H1 (cell line): ENCODE measurements around the gene SLC6A7. TPM values are rescaled to one million over a fixed set of nuclear protein-coding genes. Genes with fewer than 3 reads are reported as not detected.

Experiments used
- CTCF ChIA-PET: fragments of 300-600 bp; sonication (Branson Sonifier 250); formaldehyde crosslinking; loops from one replicate; lab custom pipeline; 2021; ENCODE audit not compliant: partially characterized antibody; lab: Charles Lee
- POLR2A ChIA-PET: fragments of 300-600 bp; sonication (Branson Sonifier 250); formaldehyde crosslinking; loops from one replicate; lab custom pipeline; 2021; ENCODE audit warnings: inconsistent platforms; ENCODE audit not compliant: partially characterized antibody; lab: Charles Lee
- DNase-seq, 2 experiments: peaks; one replicate each; pipeline versions ENCODE4 v3.0.0 to v3.0.0-alpha.2; 2010 to 2022; ENCODE audit warnings: low spot score in 2 of 2, low read depth in 1 of 2, mixed read lengths in 1 of 2
- FAIRE-seq: peaks from 2 replicates; lab custom pipeline; 2011; peaks lifted over from hg19 to GRCh38; lab: Jason Lieb, UNC
- H2AFZ ChIP-seq: 2 replicates; pipeline ENCODE4 v1.8.1; 2012; ENCODE audit warnings: low read length, inconsistent platforms
- H2AK5ac ChIP-seq: 2 replicates; pipeline ENCODE4 v1.6.1; 2013; ENCODE audit warnings: low read depth, low read length
- H2BK120ac ChIP-seq: replicated peaks from 2 replicates; pipeline ENCODE3; 2013; ENCODE audit warnings: low read depth, low read length, inconsistent platforms
- H2BK12ac ChIP-seq: 2 replicates; pipeline ENCODE4 v1.6.1; 2013; ENCODE audit warnings: low read depth, low read length
- H2BK15ac ChIP-seq: 2 replicates; pipeline ENCODE4 v1.6.1; 2013; ENCODE audit warnings: low read length
- H2BK20ac ChIP-seq: 2 replicates; pipeline ENCODE4 v1.6.1; 2013; ENCODE audit warnings: low read length
- H2BK5ac ChIP-seq: 2 replicates; pipeline ENCODE4 v1.6.1; 2013; ENCODE audit warnings: low read depth, low read length
- H3K14ac ChIP-seq: 2 replicates; pipeline ENCODE4 v1.6.1; 2013; ENCODE audit warnings: inconsistent platforms; ENCODE audit not compliant: insufficient read length
- H3K18ac ChIP-seq: 2 replicates; pipeline ENCODE4 v1.6.1; 2013; ENCODE audit warnings: low read length; ENCODE audit errors: extremely low read depth
- H3K23ac ChIP-seq: 2 replicates; pipeline ENCODE4 v1.6.1; 2013; ENCODE audit warnings: inconsistent platforms; ENCODE audit not compliant: insufficient read length
- H3K23me2 ChIP-seq: 2 replicates; pipeline ENCODE4 v1.6.1; 2013; ENCODE audit warnings: low read depth, low read length
- H3K27ac ChIP-seq: 2 replicates; pipeline ENCODE4 v1.6.1; 2011; ENCODE audit warnings: low read depth, low read length, inconsistent platforms
- H3K27me3 ChIP-seq, 4 experiments: replicated peaks in 1 of 4; 1 replicate in 1 of 4; 2 replicates in 3 of 4; pipeline versions ENCODE4 v1.6.1 to v1.8.1; 2011 to 2013; ENCODE audit warnings: low read length in 3 of 4, mild to moderate bottlenecking in 3 of 4, inconsistent platforms in 2 of 4, mixed read lengths in 2 of 4, moderate library complexity in 1 of 4; ENCODE audit not compliant: control insufficient read depth in 3 of 4, insufficient read depth in 3 of 4; ENCODE audit errors: extremely low read depth in 1 of 4
- H3K36me3 ChIP-seq, 4 experiments: 2 replicates each; pipeline versions ENCODE4 v1.6.1 to v1.8.1; 2011 to 2013; ENCODE audit warnings: mild to moderate bottlenecking in 4 of 4, low read length in 3 of 4, moderate library complexity in 2 of 4, control low read depth in 1 of 4, inconsistent platforms in 1 of 4; ENCODE audit not compliant: insufficient read depth in 4 of 4, control insufficient read depth in 2 of 4
- H3K4ac ChIP-seq: replicated peaks from 2 replicates; pipeline ENCODE3; 2013; ENCODE audit warnings: low read length, low read depth, mixed read lengths, inconsistent platforms; ENCODE audit not compliant: insufficient read length
- H3K4me1 ChIP-seq, 4 experiments: replicated peaks in 1 of 4; 1 replicate in 1 of 4; 2 replicates in 3 of 4; pipeline versions ENCODE4 v1.6.1 to v1.8.1; 2011 to 2013; ENCODE audit warnings: low read length in 3 of 4, inconsistent platforms in 2 of 4, mixed read lengths in 1 of 4; ENCODE audit not compliant: insufficient read depth in 4 of 4, control insufficient read depth in 3 of 4
- H3K4me2 ChIP-seq, 2 experiments: 2 replicates each; pipeline versions ENCODE4 v1.6.1 to v1.8.1; 2011 to 2013; ENCODE audit warnings: low read depth in 2 of 2, low read length in 2 of 2, control low read depth in 1 of 2, inconsistent platforms in 1 of 2, mild to moderate bottlenecking in 1 of 2; ENCODE audit not compliant: insufficient read depth in 1 of 2
- H3K4me3 ChIP-seq, 4 experiments: fragments of 200-600, 300-600 bp in 1 of 4; sonication (generic), shearing (Covaris generic), sonication (Bioruptor Twin) in 1 of 4; 2 replicates each; pipeline versions ENCODE4 v1.5.1 to v1.8.1; 2011 to 2016; ENCODE audit warnings: low read length in 4 of 4, low read depth in 3 of 4, control low read depth in 2 of 4, inconsistent platforms in 2 of 4, mild to moderate bottlenecking in 2 of 4, mixed read lengths in 1 of 4, moderate library complexity in 1 of 4; ENCODE audit not compliant: insufficient read depth in 2 of 4; ENCODE audit errors: extremely low read depth in 1 of 4
- H3K56ac ChIP-seq: replicated peaks from 2 replicates; pipeline ENCODE3; 2013; ENCODE audit warnings: low read depth, mild to moderate bottlenecking, mixed read lengths, low read length, inconsistent platforms; ENCODE audit not compliant: insufficient read length
- H3K79me1 ChIP-seq: 2 replicates; pipeline ENCODE4 v1.6.1; 2013; ENCODE audit warnings: low read depth, low read length, control low read depth
- H3K79me2 ChIP-seq, 2 experiments: 2 replicates each; pipeline versions ENCODE4 v1.6.1 to v1.8.1; 2012 to 2013; ENCODE audit warnings: low read length in 2 of 2, mild to moderate bottlenecking in 2 of 2, inconsistent platforms in 1 of 2; ENCODE audit not compliant: insufficient read depth in 2 of 2, control insufficient read depth in 1 of 2
- H3K9ac ChIP-seq, 4 experiments: replicated peaks in 1 of 4; 1 replicate in 1 of 4; 2 replicates in 3 of 4; pipeline versions ENCODE4 v1.6.1 to v1.8.1; 2011 to 2013; ENCODE audit warnings: low read depth in 3 of 4, low read length in 3 of 4, control low read depth in 2 of 4, mild to moderate bottlenecking in 2 of 4, moderate library complexity in 2 of 4, inconsistent platforms in 1 of 4; ENCODE audit errors: extremely low read depth in 1 of 4
- H3K9me3 ChIP-seq, 2 experiments: 2 replicates each; pipeline versions ENCODE4 v1.6.1 to v1.8.1; 2012 to 2013; ENCODE audit warnings: mild to moderate bottlenecking in 2 of 2, moderate library complexity in 2 of 2, control low read depth in 1 of 2, inconsistent platforms in 1 of 2, low read depth in 1 of 2, low read length in 1 of 2, mixed read lengths in 1 of 2; ENCODE audit not compliant: insufficient read depth in 2 of 2
- H4K20me1 ChIP-seq, 2 experiments: replicated peaks in 1 of 2; 2 replicates each; pipeline versions ENCODE3 to v1.8.1; 2011 to 2013; ENCODE audit warnings: inconsistent platforms in 2 of 2, low read length in 2 of 2, mild to moderate bottlenecking in 1 of 2; ENCODE audit not compliant: insufficient read depth in 2 of 2, control insufficient read depth in 1 of 2
- H4K5ac ChIP-seq: 2 replicates; pipeline ENCODE4 v1.6.1; 2013; ENCODE audit warnings: low read length, low read depth, mixed read lengths, inconsistent platforms; ENCODE audit not compliant: insufficient read length
- H4K8ac ChIP-seq: 2 replicates; pipeline ENCODE4 v1.8.0; 2013; ENCODE audit warnings: mild to moderate bottlenecking, moderate library complexity, low read length, inconsistent platforms; ENCODE audit not compliant: insufficient read depth; ENCODE audit errors: extremely low read depth
- H4K91ac ChIP-seq: replicated peaks from 2 replicates; pipeline ENCODE3; 2013; ENCODE audit warnings: low read length, mixed read lengths, inconsistent platforms; ENCODE audit not compliant: insufficient read length
- CBX8 ChIP-seq: fragments of 300-800, 300-1000 bp; sonication (generic); IDR thresholded peaks from 2 replicates; pipeline ENCODE4 v1.7.1; 2016; ENCODE audit warnings: low read depth, low read length, borderline replicate concordance
- EGR1 ChIP-seq: IDR thresholded peaks from 2 replicates; pipeline ENCODE4 v1.6.1; 2011; ENCODE audit warnings: low read depth, low read length, borderline replicate concordance
- KDM1A ChIP-seq: fragments of 200-600, 300-600 bp; sonication (generic); IDR thresholded peaks from 2 replicates; pipeline ENCODE4 v1.7.1; 2016; ENCODE audit warnings: mild to moderate bottlenecking, low read length, borderline replicate concordance
- KDM4A ChIP-seq: IDR thresholded peaks from one replicate; pipeline ENCODE4 v1.7.1; 2012; ENCODE audit warnings: low read depth, mild to moderate bottlenecking, moderate library complexity, low read length, inconsistent platforms; ENCODE audit not compliant: severe bottlenecking
- NANOG ChIP-seq: IDR thresholded peaks from 2 replicates; pipeline ENCODE4 v1.6.1; 2011; ENCODE audit warnings: low read length, low read depth, mild to moderate bottlenecking, inconsistent platforms; ENCODE audit not compliant: insufficient read depth, poor library complexity, severe bottlenecking
- POU5F1 ChIP-seq: IDR thresholded peaks from 2 replicates; pipeline ENCODE4 v1.6.1; 2011; ENCODE audit warnings: low read depth, mild to moderate bottlenecking, low read length, moderate library complexity
- RFX5 ChIP-seq: IDR thresholded peaks from 2 replicates; pipeline ENCODE4 v1.6.1; 2011; ENCODE audit warnings: low read depth, low read length, improper control_type of control experiment, borderline replicate concordance
- SAP30 ChIP-seq: fragments of 300-600 bp; sonication (generic); IDR thresholded peaks from 2 replicates; pipeline ENCODE4 v1.7.1; 2012; ENCODE audit warnings: low read length, moderate library complexity, mild to moderate bottlenecking, inconsistent platforms; ENCODE audit not compliant: insufficient read depth, insufficient replicate concordance
- TCF12 ChIP-seq: IDR thresholded peaks from 2 replicates; pipeline ENCODE4 v1.6.1; 2011; ENCODE audit warnings: low read depth, mild to moderate bottlenecking, low read length
- TEAD4 ChIP-seq: IDR thresholded peaks from 2 replicates; pipeline ENCODE4 v1.6.1; 2012; ENCODE audit warnings: low read depth, low read length, inconsistent platforms, mixed read lengths
- YY1 ChIP-seq: IDR thresholded peaks from 2 replicates; pipeline ENCODE4 v1.6.1; 2011; ENCODE audit warnings: low read depth, mild to moderate bottlenecking, low read length
- ZNF274 ChIP-seq: IDR thresholded peaks from 2 replicates; pipeline ENCODE4 v1.7.0; 2012; ENCODE audit warnings: low read length, borderline replicate concordance; ENCODE audit errors: extremely low read depth
- WGBS, 2 experiments: shearing (Covaris generic) in 1 of 2; methylation state at CpG; one replicate each; pipeline versions ENCODE4 v1.1.6 to v1.1.7; 2013 to 2015; ENCODE audit warnings: low lambda C conversion rate in 2 of 2, mixed read lengths in 2 of 2, inconsistent platforms in 1 of 2, low coverage in 1 of 2, missing lambda C conversion rate in 1 of 2; ENCODE audit not compliant: insufficient replicate concordance in 2 of 2, insufficient coverage in 1 of 2, insufficient read length in 1 of 2; ENCODE audit errors: extremely low coverage in 1 of 2, missing lambda C conversion rate in 1 of 2; 5-methylcytosine and 5-hydroxymethylcytosine counted together
- polyA plus RNA-seq, 7 experiments: library from polyadenylated mRNA; depleted of rRNA in 3 of 7; stranded (reverse) in 5 of 7; unstranded in 2 of 7; fragments of >200 nt in 5 of 7; fragments of 200-250 nt in 2 of 7; gene quantifications; 1 replicate in 5 of 7; 2 replicates in 1 of 7; 4 replicates in 1 of 7; pipeline versions ENCODE4 v1.2.1 to v1.2.3, GENCODE V29; 2011 to 2013; ENCODE audit warnings: missing spikeins in 2 of 7, mixed read lengths in 2 of 7
- total RNA-seq: library from RNA; stranded (reverse); fragmentation: NEBNext Ultra II Directional; extraction: Animal tissue kit (Norgen Biotek cat#: 25700); gene quantifications from 2 replicates; pipeline ENCODE4 v1.2.1, GENCODE V29; 2021
- TF ChIP-seq, protein P1 (sequence below): IDR thresholded peaks from 2 replicates; pipeline ENCODE4 v1.6.1; 2011; ENCODE audit warnings: low read length, improper control_type of control experiment

The SLC6A7 gene
- total and polyA plus RNA-seq, 2 of the 8 experiments (the other 6 are each of a cell fraction or from before 2014, with no cell fraction given), result 0.07 to 0.12 TPM

GRCh38 chr5:150192462-150192861, 2.6 kb downstream of the SLC6A7 start:
- Histone ChIP-seq H4K20me1 (peaks cover 1 to 3% of the 10 kb centered on the region in 2 experiments), H3K27me3 (peaks cover 29 to 51% (median 48%) of the 10 kb centered on the region in 4 experiments), H3K18ac (no peak overlapping the region), H3K9ac (no peak overlapping the region), H2BK12ac (no peak overlapping the region), H3K23me2 (peaks cover 6% of the 10 kb centered on the region; the same call in 1 of the 2 replicates), H2BK20ac (no peak overlapping the region), H3K4me3 (no peak overlapping the region), H3K9me3 (no peaks in the 10 kb centered on the region), H3K27ac (no peak overlapping the region), H2BK5ac (no peak overlapping the region), H4K8ac (no peak overlapping the region), H3K4me2 (no peak overlapping the region), H2BK120ac (no peak overlapping the region), H3K79me2 (no peaks in the 10 kb centered on the region), H3K56ac (no peak overlapping the region), H4K5ac (no peak overlapping the region), H2BK15ac (no peak overlapping the region), H3K79me1 (no peaks in the 10 kb centered on the region), H3K36me3 (no peaks in the 10 kb centered on the region), H2AK5ac (no peak overlapping the region), H3K14ac (no peak overlapping the region), H3K23ac (no peak overlapping the region), H3K4ac (no peak overlapping the region), H4K91ac (no peak overlapping the region), H2AFZ (no peak overlapping the region), H3K4me1 (peaks cover 0 to 14% (median 5%) of the 10 kb centered on the region in 4 experiments; a peak in 5 of 7 replicates)
- DNase-seq (no peak), FAIRE-seq (no peak)
- POLR2A ChIA-PET, result interaction anchor here (1.1 to 1.3 kb wide), 2 partner anchors 10 to 14 kb away, joined by 4 to 5 read pairs; no protein-coding TSS in a partner anchor
- CTCF ChIA-PET, result interaction anchor here (0.7 to 23.7 kb wide), 8 partner anchors 9 to 70 kb away, joined by 3 to 302 read pairs (median 4); no protein-coding TSS in a partner anchor
- 86% methylated on average over 4 of the region's 4 CpGs; no CpG with 5 or more reads in 1 of the 2 experiments for WGBS, 2 experiments
- TF ChIP-seq, protein P1, sequence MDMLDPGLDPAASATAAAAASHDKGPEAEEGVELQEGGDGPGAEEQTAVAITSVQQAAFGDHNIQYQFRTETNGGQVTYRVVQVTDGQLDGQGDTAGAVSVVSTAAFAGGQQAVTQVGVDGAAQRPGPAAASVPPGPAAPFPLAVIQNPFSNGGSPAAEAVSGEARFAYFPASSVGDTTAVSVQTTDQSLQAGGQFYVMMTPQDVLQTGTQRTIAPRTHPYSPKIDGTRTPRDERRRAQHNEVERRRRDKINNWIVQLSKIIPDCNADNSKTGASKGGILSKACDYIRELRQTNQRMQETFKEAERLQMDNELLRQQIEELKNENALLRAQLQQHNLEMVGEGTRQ, result no peak
- TF ChIP-seq KDM4A (no peak), POU5F1 (no peak), ZNF274 (no peak), KDM1A (no peak), CBX8 (no peak), TEAD4 (no peak), TCF12 (no peak), SAP30 (no peak), YY1 (no peak), EGR1 (no peak), NANOG (no peak), RFX5 (no peak)
